ENCODE results near the gene SPARCL1. TPM values are rescaled to one million over a fixed set of nuclear protein-coding genes. Genes with fewer than 3 reads are reported as not detected.
A peak's percentile ranks its signal among the peaks of the same experiment; 100 is the strongest.
"Not testable (repeated sequence)": the region's sequence is repeated elsewhere in the genome, so short reads cannot be mapped to it uniquely, and the experiment has no call there.

Gene SPARCL1, protein sequence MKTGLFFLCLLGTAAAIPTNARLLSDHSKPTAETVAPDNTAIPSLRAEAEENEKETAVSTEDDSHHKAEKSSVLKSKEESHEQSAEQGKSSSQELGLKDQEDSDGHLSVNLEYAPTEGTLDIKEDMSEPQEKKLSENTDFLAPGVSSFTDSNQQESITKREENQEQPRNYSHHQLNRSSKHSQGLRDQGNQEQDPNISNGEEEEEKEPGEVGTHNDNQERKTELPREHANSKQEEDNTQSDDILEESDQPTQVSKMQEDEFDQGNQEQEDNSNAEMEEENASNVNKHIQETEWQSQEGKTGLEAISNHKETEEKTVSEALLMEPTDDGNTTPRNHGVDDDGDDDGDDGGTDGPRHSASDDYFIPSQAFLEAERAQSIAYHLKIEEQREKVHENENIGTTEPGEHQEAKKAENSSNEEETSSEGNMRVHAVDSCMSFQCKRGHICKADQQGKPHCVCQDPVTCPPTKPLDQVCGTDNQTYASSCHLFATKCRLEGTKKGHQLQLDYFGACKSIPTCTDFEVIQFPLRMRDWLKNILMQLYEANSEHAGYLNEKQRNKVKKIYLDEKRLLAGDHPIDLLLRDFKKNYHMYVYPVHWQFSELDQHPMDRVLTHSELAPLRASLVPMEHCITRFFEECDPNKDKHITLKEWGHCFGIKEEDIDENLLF
- 7.8 and 8.6 TPM in 2 replicates for total RNA-seq
- long read RNA-seq, transcript SPARCL1-201 (11 exons, 2,906 nt) = major isoform, 5 of 10 reads
- long read RNA-seq, partial matches to known transcripts = 3 of 10 reads
- long read RNA-seq, other reads (novel, unspliced or antisense) = 2 of 10 reads

DNA sequence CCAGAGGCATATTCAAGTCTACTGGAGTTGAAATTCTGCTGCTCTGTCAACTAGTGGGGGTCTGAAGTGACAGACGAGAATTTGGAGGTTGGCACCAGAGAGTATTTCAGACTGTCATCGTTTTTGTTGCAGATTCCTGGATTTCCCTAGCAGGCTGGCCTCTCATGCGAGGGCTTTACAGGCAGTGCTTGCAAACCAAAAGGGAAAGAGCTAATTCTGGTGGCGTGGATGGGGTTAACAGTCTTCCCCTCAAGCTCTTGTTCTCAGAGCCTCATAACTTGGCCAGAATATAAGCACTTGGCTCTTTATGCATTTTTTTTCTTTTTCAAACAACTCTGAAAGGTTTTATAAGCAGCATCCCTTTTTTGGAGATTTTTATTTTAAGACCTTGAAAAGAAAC is at the start of gene SPARCL1:
Gene SPARCL1, minus strand, starts transcription at position 190 of the 400 bp plus-strand sequence. CDS start 29,802 bp downstream, outside the sequence.
- Mint-ChIP-seq H3K4me3 (peak within 1 kb of the TSS; percentile 50), H3K4me1 (peaks cover 69% of the 10 kb centered on the region), H3K27me3 (ENCODE audit: low read depth) (no peaks in the 10 kb centered on the region), H3K36me3 (ENCODE audit: low read depth) (peaks cover 4% of the 10 kb centered on the region), H3K9me3 (peaks cover 12% of the 10 kb centered on the region), H3K27ac (ENCODE audit: unreplicated experiment) (no peak within 1 kb of the TSS)
- no peak for DNase-seq (ENCODE audit: low read depth, low spot score)
- TF ChIP-seq, protein P1, sequence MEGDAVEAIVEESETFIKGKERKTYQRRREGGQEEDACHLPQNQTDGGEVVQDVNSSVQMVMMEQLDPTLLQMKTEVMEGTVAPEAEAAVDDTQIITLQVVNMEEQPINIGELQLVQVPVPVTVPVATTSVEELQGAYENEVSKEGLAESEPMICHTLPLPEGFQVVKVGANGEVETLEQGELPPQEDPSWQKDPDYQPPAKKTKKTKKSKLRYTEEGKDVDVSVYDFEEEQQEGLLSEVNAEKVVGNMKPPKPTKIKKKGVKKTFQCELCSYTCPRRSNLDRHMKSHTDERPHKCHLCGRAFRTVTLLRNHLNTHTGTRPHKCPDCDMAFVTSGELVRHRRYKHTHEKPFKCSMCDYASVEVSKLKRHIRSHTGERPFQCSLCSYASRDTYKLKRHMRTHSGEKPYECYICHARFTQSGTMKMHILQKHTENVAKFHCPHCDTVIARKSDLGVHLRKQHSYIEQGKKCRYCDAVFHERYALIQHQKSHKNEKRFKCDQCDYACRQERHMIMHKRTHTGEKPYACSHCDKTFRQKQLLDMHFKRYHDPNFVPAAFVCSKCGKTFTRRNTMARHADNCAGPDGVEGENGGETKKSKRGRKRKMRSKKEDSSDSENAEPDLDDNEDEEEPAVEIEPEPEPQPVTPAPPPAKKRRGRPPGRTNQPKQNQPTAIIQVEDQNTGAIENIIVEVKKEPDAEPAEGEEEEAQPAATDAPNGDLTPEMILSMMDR (conservative IDR thresholded peaks at IDR 0.05) = no peak

- H3K27ac Mint-ChIP-seq (ENCODE audit: unreplicated experiment) = no peak overlapping the region
- TF ChIP-seq, protein P1 (conservative IDR thresholded peaks at IDR 0.05) = no peak
- H3K9me3 Mint-ChIP-seq = no peaks in the 10 kb centered on the region
- H3K4me3 Mint-ChIP-seq = no peak overlapping the region
- no peaks in the 10 kb centered on the region for H3K4me1 Mint-ChIP-seq
- H3K36me3 Mint-ChIP-seq (ENCODE audit: low read depth) = no peaks in the 10 kb centered on the region
- no peaks in the 10 kb centered on the region for H3K27me3 Mint-ChIP-seq (ENCODE audit: low read depth)
- no peak for DNase-seq (ENCODE audit: low read depth, low spot score)
Observed at GRCh38 chr4:87575983-87576382, 46.8 kb upstream of the SPARCL1 start.

DNA sequence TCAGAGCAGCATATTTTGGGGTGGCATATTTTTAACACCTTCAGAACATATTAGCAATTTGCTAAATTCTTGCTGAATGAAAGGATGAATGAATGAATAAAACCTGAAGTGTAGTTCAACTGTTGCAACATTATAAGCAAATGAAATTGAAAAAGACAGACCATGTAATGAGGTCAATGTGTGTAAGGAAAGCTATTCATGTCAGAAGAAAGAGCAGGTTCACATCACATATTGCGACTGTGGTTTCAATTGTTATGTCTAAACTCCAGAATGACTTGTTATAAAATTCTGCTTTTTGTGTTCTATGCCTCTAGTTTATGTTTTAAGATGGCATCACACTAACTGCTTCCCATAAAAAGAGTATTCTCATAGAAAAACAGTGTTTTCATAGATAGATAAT is 46.2 kb upstream of the SPARCL1 start:
- H3K36me3 Mint-ChIP-seq (ENCODE audit: low read depth) = no peaks in the 10 kb centered on the region
- no peaks in the 10 kb centered on the region for H3K4me1 Mint-ChIP-seq
- no peak for DNase-seq (ENCODE audit: low read depth, low spot score)
- H3K27me3 Mint-ChIP-seq (ENCODE audit: low read depth) = no peaks in the 10 kb centered on the region
- TF ChIP-seq, protein P1 (conservative IDR thresholded peaks at IDR 0.05) = no peak
- no peaks in the 10 kb centered on the region for H3K9me3 Mint-ChIP-seq
- H3K27ac Mint-ChIP-seq (ENCODE audit: unreplicated experiment) = no peak overlapping the region
- H3K4me3 Mint-ChIP-seq = no peak overlapping the region

- H3K4me1 Mint-ChIP-seq = no peaks in the 10 kb centered on the region
- no peaks in the 10 kb centered on the region for H3K9me3 Mint-ChIP-seq
- H3K36me3 Mint-ChIP-seq (ENCODE audit: low read depth) = no peaks in the 10 kb centered on the region
- no peaks in the 10 kb centered on the region for H3K27me3 Mint-ChIP-seq (ENCODE audit: low read depth)
- DNase-seq (ENCODE audit: low read depth, low spot score) = no peak
- TF ChIP-seq, protein P1 (conservative IDR thresholded peaks at IDR 0.05) = no peak
- H3K27ac Mint-ChIP-seq (ENCODE audit: unreplicated experiment) = no peak overlapping the region
- no peak overlapping the region for H3K4me3 Mint-ChIP-seq
Observed at GRCh38 chr4:87574996-87575395, 45.8 kb upstream of the SPARCL1 start.

DNA sequence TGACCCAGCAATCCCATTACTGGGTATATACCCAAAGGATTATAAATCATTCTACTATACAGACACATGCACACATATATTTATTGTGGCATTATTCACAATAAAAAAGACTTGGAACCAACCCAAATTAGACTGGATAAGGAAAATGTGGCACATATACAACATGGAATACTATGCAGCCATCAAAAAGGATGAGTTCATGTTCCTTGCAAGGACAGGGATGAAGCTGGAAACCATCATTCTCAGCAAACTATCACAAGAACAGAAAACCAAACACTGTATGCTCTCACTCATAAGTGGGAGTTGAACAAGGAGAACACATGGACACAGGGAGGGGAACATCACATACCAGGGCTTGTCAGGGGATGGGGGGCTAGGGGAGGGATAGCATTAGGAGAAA is 45.2 kb upstream of the SPARCL1 start:
- not testable (repeated sequence) for H3K4me1 Mint-ChIP-seq; H3K4me3 Mint-ChIP-seq; H3K27me3 Mint-ChIP-seq (ENCODE audit: low read depth); DNase-seq (ENCODE audit: low read depth, low spot score); H3K9me3 Mint-ChIP-seq; H3K36me3 Mint-ChIP-seq (ENCODE audit: low read depth); H3K27ac Mint-ChIP-seq (ENCODE audit: unreplicated experiment)
